DOHH2 (cell line): ENCODE data around the gene PRKAR2A.

Source experiments
- H3F3A ChIP-seq: fragments of 200-600 bp; sonication (generic), shearing (Covaris generic); 2 replicates; pipeline ENCODE4 v1.6.0; 2016; ENCODE audit warnings: antibody characterized with exemption, mild to moderate bottlenecking; ENCODE audit not compliant: control insufficient read depth, insufficient read depth
- H3K27ac ChIP-seq: fragments of 200-600 bp; sonication (generic); 2 replicates; pipeline ENCODE4 v1.5.1; 2014; ENCODE audit warnings: low read depth, mild to moderate bottlenecking, low read length, moderate library complexity
- H3K27me3 ChIP-seq: fragments of 200-600 bp; sonication (generic); 2 replicates; pipeline ENCODE4 v1.6.1; 2014; ENCODE audit warnings: mild to moderate bottlenecking, low read length, mixed read lengths; ENCODE audit not compliant: control insufficient read depth
- H3K36me3 ChIP-seq: fragments of 200-600 bp; sonication (generic); 2 replicates; pipeline ENCODE4 v1.6.1; 2014; ENCODE audit warnings: mild to moderate bottlenecking, low read length, moderate library complexity, mixed read lengths; ENCODE audit not compliant: control insufficient read depth
- H3K4me1 ChIP-seq: fragments of 200-600 bp; sonication (generic); 2 replicates; pipeline ENCODE4 v1.6.1; 2014; ENCODE audit warnings: mild to moderate bottlenecking, low read length, mixed read lengths; ENCODE audit not compliant: control insufficient read depth
- H3K4me2 ChIP-seq: fragments of 200-600 bp; sonication (generic); 2 replicates; pipeline ENCODE4 v1.6.0; 2014; ENCODE audit warnings: mild to moderate bottlenecking, low read length, moderate library complexity
- H3K4me3 ChIP-seq: fragments of 200-600 bp; sonication (generic); 2 replicates; pipeline ENCODE4 v1.5.1; 2014; ENCODE audit warnings: mild to moderate bottlenecking, low read length, mixed read lengths
- H3K79me2 ChIP-seq: fragments of 200-600 bp; sonication (generic); 2 replicates; pipeline ENCODE4 v1.6.1; 2014; ENCODE audit warnings: mild to moderate bottlenecking, low read length, mixed read lengths; ENCODE audit not compliant: control insufficient read depth
- H3K9me2 ChIP-seq: fragments of 200-600 bp; sonication (generic); replicated peaks from 2 replicates; pipeline ENCODE4 v1.6.1; 2014; ENCODE audit warnings: mild to moderate bottlenecking, low read length, mixed read lengths; ENCODE audit not compliant: control insufficient read depth
- H3K9me3 ChIP-seq: fragments of 200-600 bp; sonication (generic); 2 replicates; pipeline ENCODE4 v1.6.1; 2014; ENCODE audit warnings: antibody characterized with exemption, low read length, mixed read lengths; ENCODE audit not compliant: control insufficient read depth, insufficient read depth
- H4K20me1 ChIP-seq: fragments of 200-600 bp; sonication (generic); 2 replicates; pipeline ENCODE4 v1.6.0; 2014; ENCODE audit warnings: low read depth, mild to moderate bottlenecking, antibody characterized with exemption, low read length, moderate library complexity; ENCODE audit not compliant: control insufficient read depth, insufficient read depth
- CTCF ChIP-seq: fragments of 200-600 bp; sonication (generic); IDR thresholded peaks from one replicate; pipeline ENCODE4 v1.5.1; 2014; ENCODE audit warnings: antibody characterized with exemption, mild to moderate bottlenecking, low read depth, low read length; ENCODE audit not compliant: poor library complexity, severe bottlenecking
- EZH2phosphoT487 ChIP-seq: fragments of 200-600 bp; sonication (generic); IDR thresholded peaks from 2 replicates; pipeline ENCODE4 v1.6.1; 2017; ENCODE audit warnings: borderline replicate concordance, mild to moderate bottlenecking, antibody characterized with exemption, low read length, moderate library complexity, mixed read lengths

Gene PRKAR2A

DNA sequence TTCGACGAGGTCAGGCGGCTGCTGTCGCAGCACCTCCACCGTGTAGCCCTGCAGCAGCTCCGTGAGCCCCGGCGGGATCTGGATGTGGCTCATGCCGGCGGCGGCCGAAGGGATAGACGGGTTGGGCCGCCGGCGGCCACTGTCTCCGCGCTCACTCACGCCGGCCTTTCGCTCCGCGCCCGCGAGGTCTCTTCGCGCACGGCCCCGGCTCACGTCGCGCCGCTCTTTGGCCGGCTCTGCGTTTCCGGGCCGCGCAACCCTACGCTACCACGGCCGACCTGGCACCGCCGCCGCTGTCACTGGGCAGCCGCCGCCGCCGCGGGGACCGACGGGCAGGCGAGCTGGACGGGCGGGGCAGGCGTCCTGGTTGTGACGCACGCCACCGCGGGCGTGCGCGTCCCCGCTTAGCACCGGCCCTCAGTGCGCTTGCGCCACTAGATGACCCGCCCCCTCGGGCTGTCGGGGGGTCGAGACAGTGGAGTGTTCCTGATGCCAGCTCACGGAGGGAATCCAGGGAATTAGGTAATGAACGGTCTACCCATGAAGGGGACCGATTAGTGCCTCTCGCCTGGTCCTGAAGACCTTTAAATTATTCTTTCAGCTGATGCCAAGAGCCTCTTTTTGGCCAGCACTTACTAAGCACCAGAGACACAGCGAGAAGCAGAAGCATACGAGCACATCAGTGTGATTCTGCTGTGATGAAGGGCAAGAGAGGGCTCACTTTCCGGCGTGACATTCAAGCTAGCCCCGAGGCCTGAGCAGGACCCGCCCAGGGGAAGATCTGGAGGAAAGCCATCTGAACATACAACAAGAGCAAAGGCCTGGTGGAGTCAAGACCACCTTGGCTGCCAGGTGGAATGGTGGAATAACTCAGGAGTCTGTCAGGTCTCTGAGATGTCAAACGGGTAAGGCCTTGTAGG lies at the start of gene PRKAR2A:
Gene PRKAR2A, minus strand, starts transcription at position 371 of the 920 bp plus-strand sequence. Its CDS starts 278 bp downstream, at position 93.
- peaks cover 4% of the 10 kb centered on the region; the same call in 1 of the 2 replicates for H3K27me3 ChIP-seq
- H3K36me3 ChIP-seq, result no peaks in the 10 kb centered on the region
- H3K9me2 ChIP-seq, result no peaks in the 10 kb centered on the region
- no peak within 1 kb of the TSS for H3K27ac ChIP-seq
- no peaks in the 10 kb centered on the region for H3K9me3 ChIP-seq
- no peaks in the 10 kb centered on the region for H4K20me1 ChIP-seq
- no peak for TF ChIP-seq CTCF
- no peak for TF ChIP-seq EZH2phosphoT487
- H3K4me2 ChIP-seq, result peak within 1 kb of the TSS; percentile 94
- peaks cover 2% of the 10 kb centered on the region; the same call in 1 of the 2 replicates for H3F3A ChIP-seq
- peak within 1 kb of the TSS; percentile 74 for H3K4me3 ChIP-seq
- H3K4me1 ChIP-seq, result peaks cover 30% of the 10 kb centered on the region
- H3K79me2 ChIP-seq, result peaks cover 22% of the 10 kb centered on the region

DNA sequence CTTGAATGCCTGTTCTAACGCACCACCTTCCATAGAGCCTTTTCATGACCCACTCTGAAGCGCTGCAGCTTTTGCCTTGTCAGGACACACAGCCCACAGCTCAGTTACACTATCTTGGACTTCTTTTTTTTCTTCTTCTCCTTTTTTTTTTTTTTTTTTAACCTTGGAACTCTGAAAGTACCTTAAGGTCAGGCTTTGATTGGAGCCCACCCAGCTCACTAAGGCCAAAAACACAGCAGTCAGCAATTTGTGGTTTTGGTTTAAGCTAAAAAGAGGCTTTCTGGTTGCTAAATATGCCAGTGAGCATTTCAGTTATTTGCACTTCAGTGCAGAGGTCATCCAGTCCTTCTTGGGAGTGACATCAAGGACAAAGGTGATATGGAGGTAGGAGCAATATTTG lies 49.3 kb upstream of the PRKAR2A start:
- Histone ChIP-seq H3K27me3 (no peaks in the 10 kb centered on the region), H3K27ac (no peak overlapping the region), H3K36me3 (no peaks in the 10 kb centered on the region), H3K9me3 (no peaks in the 10 kb centered on the region), H3K4me1 (peaks cover 21% of the 10 kb centered on the region), H3K9me2 (no peaks in the 10 kb centered on the region), H3K4me3 (no peak overlapping the region), H3K4me2 (no peak overlapping the region), H4K20me1 (no peaks in the 10 kb centered on the region), H3F3A (peaks cover 6% of the 10 kb centered on the region), H3K79me2 (peaks cover 5% of the 10 kb centered on the region; the same call in 1 of the 2 replicates)
- no peak for TF ChIP-seq EZH2phosphoT487
- no peak for TF ChIP-seq CTCF

DNA sequence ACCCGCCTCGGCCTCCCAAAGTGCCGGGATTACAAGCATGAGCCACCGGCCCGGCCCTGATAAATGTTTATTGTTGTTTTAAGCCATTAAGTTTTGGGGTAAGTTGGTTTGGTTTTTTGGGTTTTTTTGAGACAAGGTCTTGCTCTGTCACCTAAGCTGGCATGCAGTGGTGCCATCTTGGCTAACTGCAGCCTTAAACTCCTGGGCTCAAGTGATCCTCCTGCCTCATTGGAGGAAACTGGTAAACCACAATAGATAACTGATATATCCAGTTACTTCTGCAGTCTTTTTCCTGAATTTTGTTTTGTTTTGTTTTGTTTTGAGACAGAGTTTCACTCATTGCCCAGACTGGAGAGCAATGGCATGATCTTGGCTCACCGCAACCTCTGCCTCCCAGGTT lies 46.8 kb upstream of the PRKAR2A start:
- Histone ChIP-seq H3K4me2 (no peak overlapping the region), H3K4me3 (no peak overlapping the region), H3K27ac (no peak overlapping the region), H3K27me3 (no peaks in the 10 kb centered on the region), H3K36me3 (no peaks in the 10 kb centered on the region), H3K4me1 (peaks cover 18% of the 10 kb centered on the region), H3K9me3 (no peaks in the 10 kb centered on the region), H3K9me2 (no peaks in the 10 kb centered on the region), H4K20me1 (no peaks in the 10 kb centered on the region), H3K79me2 (peaks cover 5% of the 10 kb centered on the region; the same call in 1 of the 2 replicates), H3F3A (peaks cover 6% of the 10 kb centered on the region)
- no peak for TF ChIP-seq CTCF
- no peak for TF ChIP-seq EZH2phosphoT487
